NCI-H345 treated with DMSO at 0.1 percent for 48 hours (cell line): ENCODE data around the gene FAM219A.
"Not testable (repeated sequence)": the region's sequence is repeated elsewhere in the genome, so short reads cannot be mapped to it uniquely, and the experiment has no call there.

ENCODE experiments used
- DNase-seq: peaks from one replicate; lab custom pipeline; 2025; ENCODE audit not compliant: unreplicated experiment; lab: John Stamatoyannopoulos, UW

Gene FAM219A

DNA sequence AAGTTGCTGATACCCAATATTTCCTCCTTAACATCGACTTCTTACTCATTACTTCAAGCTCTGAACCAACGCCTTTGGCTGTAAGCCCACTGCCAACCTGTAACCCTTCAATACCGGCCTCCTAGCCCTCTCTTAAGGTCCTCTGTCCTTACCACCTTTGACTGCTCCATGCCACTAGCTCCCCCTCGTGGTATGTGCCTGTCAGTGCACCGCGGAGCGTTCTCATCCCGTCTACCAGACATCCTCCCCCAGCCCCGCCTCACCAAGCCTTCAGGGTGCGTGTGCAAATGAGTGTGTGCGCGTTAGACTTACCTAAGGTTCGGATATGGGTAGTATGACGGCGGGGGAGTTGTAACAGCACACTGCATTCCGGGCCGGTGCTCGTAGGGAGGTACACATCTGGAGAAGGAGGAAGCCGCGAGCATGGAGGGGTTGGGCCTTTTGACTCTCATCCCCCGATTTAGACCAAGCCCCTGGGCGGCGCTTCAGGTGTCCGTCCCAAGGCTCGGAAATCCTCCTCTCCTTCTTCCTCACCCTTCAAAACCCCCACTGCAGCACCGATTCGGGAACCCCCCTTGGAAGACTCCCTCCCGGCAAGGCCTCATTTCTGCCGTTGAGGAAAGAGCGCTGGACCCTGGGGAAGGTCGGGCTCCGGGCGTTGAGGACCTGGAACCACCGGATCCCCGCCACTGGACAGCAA, 78.9 kb downstream of the FAM219A start:
- DNase-seq: peak; percentile 92

DNA sequence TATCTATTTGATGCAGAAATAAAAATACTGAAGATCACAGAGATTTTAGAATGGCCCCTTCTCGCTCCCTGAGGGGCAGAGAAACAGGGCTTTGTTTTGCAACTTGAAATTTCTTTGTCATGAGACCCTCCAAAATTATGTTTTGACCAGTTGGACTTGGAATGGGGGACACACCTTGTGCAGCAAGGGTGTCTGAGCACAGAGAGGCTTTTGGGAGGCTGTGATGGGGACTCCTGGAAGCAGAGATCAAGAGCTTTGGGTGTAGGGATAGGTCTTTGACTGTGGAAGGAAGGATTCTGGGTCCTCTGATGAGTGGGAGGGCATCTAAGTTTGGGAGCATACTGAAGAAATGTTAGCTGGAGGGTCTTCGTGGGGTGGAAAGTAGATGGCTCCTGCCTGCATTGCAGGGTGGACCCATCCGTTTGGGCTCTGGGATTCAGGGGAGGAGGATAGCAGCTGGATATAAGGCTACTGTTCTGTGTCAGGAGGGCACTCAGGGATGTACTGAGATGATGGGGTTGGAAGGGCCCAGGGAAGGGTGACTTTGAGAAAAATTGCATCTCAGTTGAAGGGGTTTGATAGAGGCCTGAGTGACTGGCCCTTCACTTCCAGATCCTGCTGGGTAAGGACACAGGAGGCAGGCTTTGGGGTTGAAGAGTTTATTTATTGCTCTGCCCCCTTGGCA, 79.9 kb downstream of the FAM219A start:
- no peak for DNase-seq

DNA sequence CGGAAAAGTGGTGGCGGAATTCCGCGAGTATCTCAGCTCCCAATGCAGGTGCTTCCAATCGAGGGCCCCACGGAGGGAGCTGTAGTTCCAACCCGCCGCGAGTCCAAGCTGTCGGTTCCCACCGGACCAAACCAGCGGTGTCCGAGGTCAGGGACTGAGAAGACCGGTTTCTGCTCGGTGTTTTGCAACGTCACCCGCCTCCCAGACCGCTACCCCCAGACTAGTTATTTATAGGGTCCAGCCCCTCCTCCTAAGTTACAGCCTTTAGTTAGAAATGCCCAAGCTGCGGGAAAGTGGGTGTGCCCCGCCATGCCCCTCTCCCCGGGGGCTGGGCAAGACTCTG, 81.0 kb downstream of the FAM219A start:
- DNase-seq: no peak

DNA sequence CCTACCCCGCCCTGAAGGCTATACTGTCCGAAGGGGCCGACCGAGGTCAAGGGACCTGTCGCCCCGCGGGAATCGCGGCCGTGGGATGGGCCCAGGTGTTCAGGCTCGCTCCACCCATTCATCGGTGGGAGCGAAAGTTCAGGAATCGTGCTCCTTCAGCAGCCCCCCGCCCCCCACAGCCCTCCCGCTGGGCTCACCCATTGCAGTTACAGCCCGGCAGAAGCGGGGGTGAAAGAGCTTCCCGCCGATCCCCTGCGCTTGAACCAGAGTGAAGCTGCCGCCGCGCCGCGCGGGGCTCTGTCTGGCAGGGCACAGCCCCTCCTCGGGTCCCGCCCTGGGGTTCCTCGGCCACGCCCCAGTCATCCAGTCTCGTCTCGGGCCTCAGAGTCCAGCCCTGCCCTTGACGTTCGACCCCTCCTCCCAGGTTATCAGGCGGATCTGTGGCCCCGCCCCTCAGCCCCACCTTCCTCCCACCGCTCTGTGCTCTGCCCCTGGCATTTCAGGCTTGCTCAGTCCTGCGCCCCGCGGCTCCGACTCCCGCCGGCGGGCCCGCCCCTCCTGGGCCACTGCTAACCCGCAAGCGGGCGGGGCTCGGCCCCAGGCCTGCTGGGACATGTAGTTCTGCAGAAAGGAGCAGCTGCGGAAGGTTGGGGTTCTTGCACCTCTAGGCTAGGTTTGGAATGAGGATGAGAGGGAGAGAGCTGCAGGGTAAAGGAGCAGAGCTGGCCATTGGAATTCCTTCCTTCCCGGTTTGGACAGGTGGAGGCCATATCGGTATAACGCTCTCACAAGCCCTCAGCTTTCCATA, 81.6 kb downstream of the FAM219A start, which contains the start of gene MYORG:
Gene MYORG, minus strand, starts transcription at position 303 of the 808 bp plus-strand sequence. CDS start 3,955 bp downstream, outside the sequence.
- DNase-seq: peak; percentile 96

DNA sequence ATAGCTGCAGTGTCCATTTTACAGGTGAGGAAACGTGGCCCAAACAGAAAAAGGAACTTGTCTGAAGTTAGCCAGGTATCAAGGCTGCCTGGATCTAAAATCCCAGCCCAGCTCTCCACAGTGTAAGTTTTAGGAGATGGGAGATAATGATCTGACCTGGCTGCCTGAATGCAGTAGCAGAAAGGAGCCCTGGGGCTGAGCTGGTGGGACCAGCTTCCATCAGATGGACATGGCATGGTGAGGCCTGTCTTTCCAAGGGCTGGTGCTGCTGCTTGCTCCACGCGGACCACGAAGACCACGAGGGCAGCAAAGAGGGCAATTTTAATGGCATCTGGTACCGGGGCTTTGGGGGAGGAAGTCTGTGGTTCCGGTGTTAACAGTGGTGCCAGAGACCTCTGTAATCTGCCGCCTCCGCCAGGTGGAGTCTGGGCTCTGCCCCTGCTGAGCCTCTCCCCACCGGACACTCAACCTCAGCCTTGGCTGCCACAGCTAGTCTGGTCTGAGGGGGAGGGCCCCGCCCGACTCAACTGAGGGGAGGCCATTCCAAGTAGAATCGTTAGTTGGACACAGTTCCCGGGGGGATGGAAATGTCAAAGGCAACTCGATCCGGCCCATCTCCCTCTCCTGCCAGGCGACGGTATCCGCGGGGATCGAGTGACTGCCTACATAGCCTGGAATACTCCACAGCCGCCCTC, 82.3 kb downstream of the FAM219A start:
- DNase-seq: no peak

DNA sequence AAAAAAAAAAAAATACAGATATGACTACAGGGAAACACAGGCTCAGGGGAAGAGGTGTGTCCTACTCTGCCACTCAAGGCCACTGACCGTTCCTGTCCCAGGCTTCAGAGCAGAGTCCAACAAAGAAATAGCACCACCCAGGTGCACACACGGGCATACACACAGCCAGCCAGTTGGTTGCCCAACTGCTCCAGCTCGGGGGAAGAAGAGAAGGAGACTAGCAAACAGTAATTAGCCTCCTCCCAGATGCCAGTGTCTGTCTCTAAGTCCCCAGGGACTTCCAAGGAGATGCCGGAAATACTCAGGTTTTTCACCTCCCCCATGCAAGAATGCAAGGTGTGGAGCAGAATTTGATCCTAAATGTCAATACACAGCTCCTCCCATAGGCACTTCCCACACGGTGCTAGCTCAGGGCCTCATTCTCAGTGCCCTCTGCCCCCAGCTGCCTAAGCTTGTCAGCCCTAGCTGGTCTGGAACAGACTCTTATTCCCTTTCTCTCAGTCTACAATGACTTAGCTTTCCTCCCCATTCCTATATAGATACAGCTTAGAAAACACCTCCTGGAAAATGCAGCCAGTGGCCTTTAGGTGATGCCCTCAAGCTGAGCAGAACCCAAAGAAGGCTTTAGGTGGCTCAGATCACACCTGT, 83.3 kb downstream of the FAM219A start:
- DNase-seq: no peak

DNA sequence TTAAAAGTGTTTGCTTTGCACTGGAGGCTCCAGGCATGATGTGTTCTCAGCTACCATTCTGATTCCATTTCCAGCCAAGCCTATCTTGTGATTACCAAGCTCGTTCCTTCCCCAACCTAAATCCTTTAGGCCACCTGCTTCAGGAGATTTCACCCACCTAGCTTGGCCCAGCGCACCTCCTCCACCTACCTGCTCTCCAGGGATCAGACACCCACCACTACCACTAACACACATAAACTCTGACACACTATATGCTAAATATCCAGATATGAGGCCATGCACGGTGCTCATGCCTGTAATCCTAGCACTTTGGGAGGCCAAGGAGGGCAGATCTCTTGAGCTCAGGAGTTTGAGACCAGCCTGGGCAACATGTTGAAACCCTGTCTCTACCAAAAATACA, 84.0 kb downstream of the FAM219A start:
- DNase-seq: no peak

DNA sequence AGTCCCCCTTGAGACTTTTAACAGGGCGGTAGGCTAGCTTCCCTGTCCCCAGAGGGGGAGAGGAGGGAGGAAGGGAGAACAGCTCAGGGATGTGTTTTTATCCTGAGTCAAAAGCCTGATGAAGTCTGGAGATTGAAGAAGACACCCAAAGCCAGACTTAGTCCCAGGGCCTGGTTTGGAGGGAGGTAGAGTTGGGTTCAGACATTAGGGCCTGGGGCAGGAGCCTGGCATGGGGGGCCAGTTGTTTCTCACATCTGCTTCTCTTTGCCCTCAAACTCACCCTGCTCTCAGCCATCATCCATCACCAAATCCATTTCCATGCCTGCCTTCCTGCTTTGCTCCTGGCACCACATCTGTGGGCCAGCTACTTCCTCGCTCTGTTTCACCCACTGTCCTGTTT, 84.6 kb downstream of the FAM219A start:
- no peak for DNase-seq

DNA sequence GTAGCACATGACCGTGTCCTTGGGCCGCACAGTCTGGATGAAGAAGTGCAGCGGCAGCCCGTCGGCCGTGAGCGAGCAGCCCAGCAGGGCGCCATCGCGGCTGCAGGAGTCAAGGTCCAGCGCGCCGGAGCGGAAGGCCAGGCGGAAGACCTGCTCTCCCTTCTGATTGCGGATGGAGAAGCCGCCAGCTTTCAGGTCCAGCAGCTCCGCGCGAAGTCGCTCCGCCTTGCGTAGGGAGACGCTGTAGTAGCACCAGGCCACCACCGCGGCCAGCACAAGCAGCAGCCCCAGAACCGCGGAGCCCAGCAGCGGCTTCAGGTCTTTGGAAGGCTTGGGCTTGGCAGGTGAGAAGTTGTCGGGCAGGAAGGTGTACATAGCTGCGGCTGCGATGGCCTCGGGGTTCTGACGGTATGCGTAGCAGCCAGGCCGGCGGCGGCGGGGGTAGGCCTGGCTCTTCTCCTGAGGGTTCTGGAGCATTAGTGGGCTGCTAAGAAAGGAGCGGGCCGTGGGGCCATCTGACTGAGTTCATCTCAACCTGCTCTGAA, 85.8 kb downstream of the FAM219A start:
- no peak for DNase-seq

DNA sequence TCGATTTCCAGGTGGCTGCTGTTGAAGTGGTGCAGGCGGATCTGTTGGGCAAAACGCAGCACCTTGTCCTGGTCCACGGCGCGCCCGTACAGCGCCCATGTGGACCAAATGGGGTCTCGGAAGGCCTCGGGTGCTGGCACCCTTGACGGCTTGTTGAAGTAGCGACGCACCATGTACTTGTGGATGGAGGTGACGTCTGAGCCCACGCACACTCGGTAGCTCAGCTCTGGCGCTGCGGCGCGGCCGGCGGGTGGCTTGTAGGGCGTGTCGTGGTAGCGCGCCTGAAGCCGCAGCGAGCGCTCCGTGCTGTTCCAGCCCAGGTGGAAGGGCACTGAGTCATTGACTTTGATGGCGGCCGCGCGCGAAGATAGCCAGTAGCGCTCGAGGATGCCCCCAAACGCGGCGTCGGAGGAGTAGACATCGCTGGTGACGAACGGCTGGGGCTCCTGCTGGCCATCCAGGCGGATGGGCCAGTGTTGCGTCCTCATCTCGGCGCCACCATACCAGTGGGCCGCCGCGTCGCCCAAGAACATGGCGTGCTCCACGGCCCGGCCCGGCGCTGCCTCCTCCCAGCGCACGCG, 86.4 kb downstream of the FAM219A start:
- no peak for DNase-seq

DNA sequence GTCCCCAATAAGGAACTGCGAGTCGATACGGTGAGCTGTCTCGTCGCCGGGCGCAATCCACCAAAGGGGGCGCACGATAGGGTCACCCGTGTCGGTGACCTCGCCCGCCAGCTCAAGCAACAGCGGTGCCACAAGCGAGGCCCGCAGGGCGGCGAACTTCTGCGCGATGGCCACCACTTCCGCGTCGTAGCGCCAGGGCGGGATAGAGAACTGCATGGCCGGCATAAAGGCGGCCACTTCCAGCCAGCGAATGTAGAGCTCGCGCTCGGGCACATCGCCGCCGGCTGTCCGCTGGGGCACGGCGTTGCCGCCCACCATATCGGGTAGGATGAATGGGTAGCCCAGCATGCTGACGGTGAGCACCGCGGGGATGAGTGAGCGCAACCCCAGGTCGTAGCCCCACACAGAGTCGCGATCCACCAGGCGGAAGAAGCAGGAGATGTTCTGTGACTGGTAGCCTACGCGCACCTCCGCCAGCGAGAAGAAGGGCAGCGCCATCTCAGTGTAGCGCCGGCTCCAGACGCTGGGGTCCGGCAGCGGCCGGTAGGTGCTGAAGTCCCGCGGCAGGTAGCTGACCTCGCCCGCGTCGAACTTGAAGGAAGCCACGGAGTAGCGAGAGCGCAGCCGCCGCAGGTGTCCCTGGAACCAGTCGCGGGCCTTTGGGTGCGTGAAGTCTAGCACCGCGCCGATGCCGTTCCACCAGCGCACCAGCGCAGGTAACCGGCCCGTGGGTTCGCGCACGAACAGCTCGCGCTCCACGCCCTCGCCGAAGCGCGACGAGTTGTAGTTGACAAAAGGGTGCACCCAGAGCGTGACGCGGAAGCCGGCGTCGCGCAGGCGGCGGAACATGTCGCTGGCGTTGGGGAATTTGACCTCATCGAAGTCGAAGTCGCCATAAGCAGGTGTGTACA, 87.1 kb downstream of the FAM219A start:
- no peak for DNase-seq

DNA sequence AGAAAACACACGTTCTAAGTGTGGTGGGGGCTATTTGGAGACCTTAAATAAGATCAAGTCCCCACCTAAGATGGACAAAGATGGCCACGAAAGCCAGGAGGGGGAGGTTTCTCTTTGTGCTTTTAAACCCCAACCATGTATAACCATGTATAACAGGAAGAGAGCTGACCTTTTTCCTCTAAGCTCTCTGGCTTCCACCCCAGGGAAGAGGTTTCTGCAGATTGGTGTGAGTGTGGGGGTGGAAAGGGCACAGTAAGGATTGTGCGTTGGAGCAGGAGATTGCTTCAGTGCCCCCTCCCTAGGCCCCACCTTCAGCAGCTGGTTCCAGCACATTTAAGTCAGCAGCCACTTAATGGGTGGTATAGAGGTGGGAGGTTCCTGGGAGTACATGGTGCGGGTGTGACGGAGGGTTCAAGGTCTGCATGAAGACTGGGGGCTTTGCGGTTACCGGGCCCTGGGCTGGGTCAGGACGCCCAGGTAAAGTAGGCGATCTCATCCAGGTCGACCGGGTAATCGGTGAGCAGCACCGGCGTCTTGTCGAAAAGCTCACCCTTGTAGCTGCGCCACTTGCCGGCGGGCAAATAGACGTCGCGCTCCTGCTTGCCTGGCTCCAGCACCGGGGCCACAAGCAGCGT, 87.9 kb downstream of the FAM219A start:
- no peak for DNase-seq

DNA sequence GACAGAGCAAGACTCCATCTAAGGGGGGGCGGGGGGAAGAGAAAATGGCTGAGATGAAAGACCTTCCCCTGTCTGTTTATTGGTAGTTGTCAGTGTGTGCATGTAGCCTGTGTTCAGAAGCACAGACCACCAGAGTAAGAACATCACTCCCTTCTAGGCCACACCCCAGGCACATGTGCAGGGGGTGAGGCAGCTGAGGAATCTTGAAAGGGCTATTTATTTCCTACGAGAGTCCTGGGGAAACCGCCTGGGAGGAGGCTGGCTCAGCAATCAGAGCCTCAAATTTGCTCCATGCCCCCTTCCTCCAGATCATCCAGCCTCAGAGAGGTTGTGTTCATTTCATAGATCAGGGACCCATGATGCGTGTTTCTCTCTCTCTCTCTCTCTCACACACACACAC, 88.7 kb downstream of the FAM219A start:
- DNase-seq: no peak

DNA sequence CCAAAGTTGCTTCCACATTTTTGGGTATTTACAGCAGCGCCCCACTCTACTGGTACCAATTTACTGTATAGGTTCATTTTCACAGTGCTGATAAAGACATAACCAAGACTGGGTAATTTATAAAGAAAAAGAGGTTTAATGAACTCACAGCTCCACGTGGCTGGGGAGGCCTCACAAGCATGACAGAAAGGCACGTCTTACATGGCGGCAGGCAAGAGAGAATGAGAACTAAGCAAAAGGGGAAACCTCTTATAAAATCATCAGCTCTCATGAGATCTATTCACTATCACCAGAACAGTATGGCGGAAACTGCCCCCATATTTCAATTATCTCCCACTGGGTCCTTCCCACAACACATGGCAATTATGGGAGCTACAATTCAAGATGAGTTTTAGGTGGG, 89.6 kb downstream of the FAM219A start:
- not testable (repeated sequence) for DNase-seq

DNA sequence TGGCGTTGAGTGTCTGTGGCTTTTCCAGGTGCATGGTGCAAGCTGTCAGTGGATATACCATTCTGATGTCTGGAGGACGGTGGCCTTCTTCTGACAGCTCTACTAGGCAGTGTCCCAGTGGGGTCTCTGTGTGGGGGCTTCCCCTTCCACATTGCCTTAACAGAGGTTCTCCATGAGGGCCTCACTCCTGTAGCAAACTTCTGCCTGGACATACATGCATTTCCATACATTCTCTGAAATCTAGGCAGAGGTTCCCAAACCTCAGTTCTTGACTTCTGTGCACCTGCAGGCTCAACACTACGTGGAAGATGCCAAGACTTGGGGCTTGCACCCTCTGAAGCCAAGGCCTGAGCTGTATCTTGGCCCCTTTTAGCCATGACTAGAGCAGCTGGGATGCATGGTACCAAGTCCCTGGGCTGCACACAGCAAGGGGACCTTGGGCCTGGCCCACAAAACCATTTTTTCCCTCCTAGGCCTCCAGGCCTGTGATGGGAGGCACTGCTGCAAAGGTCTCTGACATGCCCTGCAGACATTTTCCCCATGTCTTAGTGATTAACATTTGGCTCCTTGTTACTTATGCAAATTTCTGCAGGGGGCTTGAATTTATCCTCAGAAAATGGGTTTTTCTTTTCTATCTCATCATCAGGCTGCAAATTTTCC, 90.5 kb downstream of the FAM219A start:
- DNase-seq: not testable (repeated sequence)

DNA sequence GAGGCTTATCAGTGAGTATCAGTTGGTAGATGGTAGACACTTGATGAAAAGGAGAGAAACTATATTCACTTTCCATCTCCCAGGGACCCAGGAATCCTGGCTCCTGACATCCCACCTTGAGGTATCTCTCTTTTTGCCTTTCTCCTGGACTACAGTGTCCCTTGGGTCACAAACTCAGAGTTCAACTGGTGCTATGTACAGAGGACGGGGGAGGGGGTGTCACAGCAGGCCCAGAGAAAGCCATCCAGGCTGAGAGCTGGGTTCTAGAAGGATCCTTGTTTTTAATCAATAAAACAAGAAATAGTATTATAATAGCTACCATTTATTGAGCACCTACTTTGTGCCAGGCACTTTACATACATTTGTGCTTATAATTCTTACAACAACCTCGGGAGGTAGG, 92.0 kb downstream of the FAM219A start:
- DNase-seq: no peak

DNA sequence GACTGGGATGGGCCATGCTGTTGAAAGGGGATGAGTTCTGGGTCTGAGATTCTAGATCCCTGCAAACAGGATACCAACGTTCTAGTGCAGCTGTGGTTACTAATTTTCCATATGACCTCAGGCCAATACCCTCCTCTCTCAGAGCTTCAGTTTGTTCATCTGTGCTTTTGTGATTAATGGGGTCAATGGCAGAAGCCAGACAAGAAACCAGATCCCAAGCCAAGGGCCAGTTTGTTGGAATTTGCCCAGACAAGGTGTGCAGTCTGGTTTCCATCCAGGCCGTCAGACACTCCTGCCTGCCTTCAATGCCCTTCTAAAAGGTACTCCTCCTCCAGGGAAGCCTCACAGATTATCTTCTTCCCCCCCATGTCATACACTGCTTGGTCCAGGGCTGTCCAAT, 93.1 kb downstream of the FAM219A start:
- DNase-seq: no peak
